Measurements from ENCODE around the gene ATP6V0C.

ATP6V0C gene

DNA sequence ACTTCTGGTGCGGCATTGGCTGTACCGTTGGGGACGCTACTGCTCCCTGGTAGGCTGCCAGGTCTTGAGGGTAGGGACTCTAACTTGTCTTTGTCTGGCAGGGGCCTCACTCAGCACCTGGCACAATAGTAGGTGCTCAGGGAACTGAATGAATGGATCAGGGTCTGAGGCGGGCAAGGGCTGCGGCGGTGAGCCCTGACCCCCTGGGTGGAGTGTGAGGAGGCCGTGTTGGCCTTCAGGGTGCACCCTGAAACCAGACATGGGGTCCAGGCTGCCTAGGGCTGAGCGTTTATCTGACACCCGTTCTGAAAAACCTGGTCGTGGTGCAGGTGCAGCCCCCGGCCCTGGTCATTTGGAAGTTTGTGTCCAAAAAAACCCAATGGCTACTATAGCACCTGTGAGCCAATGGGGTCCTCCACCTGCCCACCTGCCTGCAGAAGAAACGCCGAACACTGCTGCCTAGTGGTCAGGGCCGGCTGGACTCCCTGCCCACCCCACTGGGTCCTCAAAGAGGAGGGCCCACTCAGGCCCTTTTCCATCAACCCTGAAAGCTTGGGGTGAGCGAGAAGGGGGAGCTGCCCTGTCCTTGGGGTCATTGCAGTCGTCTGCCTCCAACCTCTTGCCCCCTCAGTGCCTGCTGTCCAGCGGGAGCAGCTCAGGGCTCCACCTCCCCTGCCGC is 4.9 kb upstream of the ATP6V0C start:
- DNase-seq (ENCODE audit: low read depth in 2 of 2), result no peak

DNA sequence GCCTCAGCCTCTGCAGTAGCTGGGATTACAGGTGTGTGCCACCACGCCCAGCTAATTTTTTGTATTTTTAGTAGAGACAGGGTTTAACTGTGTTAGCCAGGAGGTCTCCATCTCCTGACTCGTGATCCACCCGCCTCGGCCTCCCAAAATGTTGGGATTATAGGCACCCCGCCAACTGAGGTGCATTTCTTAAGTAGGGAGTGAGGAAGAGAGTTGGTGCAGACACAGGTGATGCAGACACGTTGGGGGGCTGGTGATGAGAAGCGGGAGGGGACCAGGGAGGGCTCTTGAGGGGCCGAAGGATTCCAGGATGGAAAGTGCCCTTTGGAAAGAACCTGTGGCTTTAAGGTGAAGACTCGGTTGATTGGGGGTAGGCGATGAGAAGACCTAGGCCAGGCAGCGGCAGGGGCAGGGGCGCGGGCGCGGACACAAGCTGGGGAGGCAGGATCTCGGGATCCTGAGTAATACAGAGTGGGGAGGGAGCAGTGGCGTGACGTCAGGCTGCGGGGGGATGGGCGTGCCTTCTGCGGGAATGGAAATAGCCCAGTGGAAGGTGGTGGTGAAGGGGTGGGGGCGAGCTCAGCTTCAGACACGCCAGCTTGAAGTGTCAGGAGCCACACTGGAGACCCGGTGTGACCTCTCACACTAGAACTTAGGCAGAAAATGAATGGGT is 2.5 kb upstream of the ATP6V0C start:
- DNase-seq (ENCODE audit: low read depth in 2 of 2), result no peak

DNA sequence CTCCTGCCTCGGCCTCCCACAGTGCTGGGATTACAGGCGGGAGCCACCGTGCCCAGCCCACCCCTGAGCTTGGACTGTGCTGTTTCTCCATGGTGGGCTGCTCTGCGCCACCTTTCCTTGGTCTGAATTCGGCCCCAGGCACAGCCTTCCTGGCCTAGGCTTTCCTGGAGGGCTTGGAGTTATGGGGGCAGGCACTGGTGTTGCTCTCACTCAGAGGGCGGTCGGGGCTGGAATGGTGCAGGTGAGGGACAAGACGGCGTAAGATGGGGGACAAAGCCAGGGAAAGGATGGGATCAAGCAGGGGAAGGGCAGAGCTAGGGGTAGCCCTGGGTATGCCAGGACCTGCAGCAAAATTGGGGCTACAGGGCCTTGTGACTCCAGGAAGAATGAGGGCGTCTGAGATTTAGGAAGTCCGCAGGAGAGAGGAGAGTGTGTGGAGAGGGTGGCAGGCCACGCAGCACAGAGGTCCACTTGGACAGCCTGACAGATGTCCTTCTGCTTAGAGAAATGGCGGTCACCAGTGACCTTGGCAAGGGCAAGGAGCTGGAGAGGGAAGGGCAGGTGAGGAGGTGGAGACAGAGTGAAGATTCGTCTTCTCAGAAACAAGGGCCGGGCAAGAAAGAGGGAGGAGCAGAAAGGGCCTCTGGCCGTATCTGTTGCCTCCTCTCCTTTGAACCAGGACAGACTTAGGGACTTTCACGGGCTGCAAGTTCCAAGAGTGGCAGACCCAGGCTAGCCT is 1.6 kb upstream of the ATP6V0C start:
- no peak for DNase-seq (ENCODE audit: low read depth in 2 of 2)

DNA sequence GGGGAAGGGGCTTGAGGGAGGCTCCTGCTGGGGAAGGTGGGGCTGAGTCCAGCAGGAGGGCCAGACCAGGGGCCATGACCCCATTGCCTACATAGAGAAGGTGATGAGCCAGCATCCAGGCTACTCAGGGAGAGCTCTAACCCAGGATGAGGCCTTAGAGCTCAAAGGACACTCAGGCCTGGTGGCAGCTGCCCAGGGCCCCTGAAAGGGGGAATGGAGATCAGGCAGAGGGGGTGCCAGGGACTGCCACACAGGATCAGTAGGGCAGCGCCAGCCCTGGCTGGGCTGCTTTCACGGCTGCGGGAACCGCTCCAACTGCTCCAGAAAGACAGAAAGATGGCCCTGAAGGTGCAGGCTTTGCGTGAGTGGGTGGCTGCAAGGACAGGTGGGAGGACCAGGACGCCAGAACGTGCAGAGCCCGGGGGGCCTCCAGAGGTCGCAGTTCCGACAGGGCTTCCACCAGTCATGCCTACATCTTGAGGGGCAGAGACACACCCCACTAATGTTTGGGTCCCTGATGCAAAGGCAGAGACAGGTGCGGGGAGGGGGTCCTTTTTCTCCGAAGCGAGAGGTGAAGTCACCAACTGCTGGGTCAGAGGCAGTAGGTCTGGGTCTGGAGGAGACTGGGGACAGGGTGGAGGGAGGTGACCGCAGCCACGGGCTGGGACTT is 882 bp upstream of the ATP6V0C start:
- no peak for DNase-seq (ENCODE audit: low read depth in 2 of 2)

DNA sequence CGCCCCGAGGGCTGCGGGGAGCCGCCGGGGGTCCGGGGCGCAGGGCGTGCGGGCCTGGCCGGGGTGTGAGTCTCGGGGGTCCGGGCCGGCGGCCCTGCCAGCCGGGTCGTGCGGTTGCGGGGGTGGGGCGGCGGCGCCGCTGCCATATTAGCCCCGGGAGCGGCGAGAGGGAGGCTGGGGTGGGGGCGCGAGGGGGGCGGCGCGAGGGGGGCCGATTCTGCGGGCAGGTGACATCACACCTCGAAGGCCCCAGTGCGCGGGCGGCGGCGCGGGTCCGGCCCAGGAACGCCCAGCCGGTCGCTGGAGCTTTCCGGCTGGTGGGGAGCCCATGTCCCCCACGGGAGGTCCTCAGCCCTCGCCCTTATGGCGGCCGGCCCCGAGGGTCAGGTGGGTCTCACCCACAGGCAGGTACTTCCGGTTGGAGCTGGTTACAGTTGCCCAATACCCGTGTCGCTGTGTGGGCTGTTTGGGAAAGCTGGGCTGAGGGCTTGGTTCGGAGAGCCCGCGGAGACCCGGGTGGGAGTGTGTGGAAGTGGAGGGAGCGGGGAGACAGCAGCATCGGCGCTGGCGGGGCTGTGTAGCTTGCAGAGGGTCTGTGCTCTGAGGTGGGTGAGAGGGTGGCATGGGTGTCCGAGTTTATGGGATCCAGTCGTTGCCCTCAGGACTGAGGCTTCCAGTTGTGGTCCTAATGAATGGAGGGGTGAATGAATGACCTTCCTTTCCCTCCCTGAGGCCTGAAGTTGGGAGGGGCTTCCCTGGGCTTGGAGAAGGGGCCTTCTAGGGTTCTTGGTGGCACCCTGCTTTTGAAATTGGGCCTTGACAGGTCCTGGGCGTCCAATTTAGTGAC is 804 bp downstream of the ATP6V0C start:
- peak in 1 of 2 donors; percentile 49 for DNase-seq (ENCODE audit: low read depth in 2 of 2)

DNA sequence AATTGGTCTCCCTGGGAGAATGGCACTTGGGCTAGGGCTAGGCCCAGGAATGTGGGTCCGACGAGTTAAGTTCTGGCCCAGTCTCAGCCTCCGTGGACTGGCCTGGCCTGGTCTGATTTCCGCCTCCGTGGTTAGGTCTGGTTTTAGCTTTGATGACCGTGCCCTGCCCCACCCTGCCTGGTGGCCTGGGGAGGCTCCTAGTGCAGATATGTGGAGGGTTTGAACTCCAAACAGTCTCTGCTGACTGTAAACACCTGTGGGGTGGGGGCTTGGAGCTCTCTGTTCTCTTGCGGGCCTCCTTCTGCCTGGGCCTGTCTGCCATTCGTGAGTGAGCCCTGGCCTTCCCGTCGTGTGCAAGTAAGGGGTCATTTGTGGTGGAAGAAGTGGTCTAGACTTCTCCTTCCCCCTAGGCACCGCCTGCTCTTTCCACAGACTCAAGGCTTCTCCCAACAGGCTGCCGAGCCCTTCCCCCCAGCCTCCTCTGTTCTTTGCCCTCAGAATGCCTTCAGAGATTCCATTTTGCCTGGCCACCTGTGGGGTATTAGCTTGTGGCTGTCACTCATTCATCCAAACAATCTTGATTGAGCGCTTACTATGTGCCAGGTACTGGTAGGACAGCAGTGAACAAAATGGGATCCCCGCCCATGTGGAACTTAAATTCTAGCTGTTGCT is 1.6 kb downstream of the ATP6V0C start:
- no peak for DNase-seq (ENCODE audit: low read depth in 2 of 2)

DNA sequence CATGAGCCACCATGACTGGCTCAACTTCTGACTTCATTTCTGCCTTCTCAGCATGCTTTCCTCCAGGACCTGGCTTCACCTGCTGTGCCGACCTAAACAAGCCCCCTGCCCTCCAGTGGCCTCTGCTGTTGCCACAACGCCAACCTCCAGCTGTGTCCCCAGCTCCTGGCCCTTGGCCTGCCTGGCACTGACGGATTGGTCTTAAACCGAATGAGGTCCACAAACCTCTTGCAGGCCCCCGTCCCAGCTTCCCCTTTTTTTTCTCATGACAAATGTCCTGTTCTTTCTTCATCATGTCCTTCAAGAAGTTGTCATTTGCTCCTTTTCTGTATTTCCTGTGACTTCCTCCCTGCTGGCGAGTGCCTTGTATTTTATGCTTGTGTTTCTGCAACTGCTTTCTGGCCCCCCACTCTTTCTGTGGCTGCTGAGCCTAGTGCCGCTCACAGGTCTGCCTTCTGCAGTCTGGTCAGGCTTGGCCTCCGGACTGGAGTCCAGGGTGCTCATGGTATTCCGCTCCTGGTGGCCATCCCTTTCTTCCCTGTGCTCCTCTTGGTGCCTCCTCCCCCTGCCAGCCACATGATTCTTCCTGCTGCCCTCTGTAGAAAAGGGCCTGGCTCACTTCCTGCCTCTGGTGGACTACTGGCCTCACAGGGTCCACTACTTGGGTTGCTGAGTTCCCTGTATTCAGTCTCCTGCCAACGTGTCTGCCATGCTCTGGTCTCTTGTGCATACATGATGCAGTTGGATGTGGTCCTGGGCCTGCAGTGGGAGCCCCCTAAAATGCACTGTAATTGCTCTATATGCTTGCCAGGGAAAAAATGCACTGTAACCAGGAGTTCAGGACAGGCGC is 2.9 kb downstream of the ATP6V0C start:
- no peak for DNase-seq (ENCODE audit: low read depth in 2 of 2)

DNA sequence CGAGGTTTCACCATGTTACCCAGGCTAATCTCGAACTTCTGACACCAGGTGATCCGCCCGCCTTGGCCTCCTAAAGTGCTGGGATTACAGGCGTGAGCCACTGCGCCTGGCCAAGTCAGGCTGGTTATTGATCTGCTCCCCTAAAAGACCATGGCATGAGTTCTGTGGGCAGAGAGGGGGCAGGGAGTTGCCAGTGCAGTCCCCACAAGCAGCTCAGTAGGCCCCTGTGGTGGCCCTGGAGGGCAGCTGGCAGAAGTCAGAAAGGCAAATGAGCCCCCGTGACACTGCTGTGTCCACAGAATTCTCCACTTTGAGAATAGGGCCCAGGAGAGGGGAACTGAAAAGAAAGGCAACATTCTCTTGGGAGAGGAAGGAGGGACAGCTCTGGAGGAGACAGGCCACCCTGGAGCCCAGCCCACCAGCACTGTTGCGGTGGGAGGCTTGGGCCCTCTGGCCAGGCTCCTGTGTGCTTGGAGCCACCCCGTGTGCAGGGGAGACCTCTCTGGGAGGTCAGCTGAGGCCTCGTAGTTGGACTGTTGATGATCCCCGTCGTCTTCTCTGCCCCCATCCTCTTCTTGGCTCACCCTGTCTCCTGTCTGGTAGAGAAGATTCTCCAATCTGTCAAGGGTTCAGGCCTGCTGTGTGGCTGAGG is 4.3 kb downstream of the ATP6V0C start:
- DNase-seq (ENCODE audit: low read depth in 2 of 2), result no peak

DNA sequence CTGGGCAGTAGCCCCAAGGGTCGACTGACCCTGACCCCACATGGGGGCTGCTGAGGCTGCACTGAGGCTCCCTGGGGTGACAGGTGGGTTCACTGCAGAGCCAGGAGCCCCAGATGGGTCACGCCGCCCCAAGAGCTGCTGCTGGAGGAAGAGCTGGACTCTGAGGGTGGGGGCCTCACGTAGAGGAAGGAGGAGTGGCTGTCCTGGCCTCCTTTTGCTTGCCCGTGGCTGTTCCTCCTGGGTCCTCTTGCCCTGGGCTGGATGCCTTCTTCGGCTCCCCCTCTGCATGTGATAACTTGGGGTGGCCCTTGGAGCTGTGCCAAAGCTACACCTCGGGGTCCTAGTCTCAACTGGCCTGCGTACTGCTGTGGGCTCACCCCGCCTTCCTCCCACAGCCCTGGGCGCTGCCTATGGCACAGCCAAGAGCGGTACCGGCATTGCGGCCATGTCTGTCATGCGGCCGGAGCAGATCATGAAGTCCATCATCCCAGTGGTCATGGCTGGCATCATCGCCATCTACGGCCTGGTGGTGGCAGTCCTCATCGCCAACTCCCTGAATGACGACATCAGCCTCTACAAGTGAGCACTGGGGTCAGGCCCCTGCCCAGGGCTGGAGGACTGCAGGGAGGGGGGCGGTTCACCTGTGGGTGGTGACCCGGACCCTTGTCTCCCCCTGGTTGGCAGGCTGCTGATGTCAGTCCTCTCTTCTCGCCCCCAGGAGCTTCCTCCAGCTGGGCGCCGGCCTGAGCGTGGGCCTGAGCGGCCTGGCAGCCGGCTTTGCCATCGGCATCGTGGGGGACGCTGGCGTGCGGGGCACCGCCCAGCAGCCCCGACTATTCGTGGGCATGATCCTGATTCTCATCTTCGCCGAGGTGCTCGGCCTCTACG is 5.3 kb downstream of the ATP6V0C start:
- no peak for DNase-seq (ENCODE audit: low read depth in 2 of 2)

DNA sequence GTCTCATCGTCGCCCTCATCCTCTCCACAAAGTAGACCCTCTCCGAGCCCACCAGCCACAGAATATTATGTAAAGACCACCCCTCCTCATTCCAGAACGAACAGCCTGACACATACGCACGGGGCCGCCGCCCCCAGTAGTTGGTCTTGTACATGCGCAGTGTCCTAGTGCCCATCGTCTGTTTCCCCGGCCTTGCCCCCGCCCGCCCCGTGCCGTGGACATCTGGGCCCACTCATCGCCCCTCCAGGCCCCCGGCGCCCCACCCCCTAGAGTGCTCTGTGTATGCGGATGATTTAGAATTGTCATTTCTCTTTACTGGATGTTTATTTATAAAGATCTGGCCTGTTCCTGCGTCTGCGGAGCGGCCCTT is 5.9 kb downstream of the ATP6V0C start:
- no peak for DNase-seq (ENCODE audit: low read depth in 2 of 2)

DNA sequence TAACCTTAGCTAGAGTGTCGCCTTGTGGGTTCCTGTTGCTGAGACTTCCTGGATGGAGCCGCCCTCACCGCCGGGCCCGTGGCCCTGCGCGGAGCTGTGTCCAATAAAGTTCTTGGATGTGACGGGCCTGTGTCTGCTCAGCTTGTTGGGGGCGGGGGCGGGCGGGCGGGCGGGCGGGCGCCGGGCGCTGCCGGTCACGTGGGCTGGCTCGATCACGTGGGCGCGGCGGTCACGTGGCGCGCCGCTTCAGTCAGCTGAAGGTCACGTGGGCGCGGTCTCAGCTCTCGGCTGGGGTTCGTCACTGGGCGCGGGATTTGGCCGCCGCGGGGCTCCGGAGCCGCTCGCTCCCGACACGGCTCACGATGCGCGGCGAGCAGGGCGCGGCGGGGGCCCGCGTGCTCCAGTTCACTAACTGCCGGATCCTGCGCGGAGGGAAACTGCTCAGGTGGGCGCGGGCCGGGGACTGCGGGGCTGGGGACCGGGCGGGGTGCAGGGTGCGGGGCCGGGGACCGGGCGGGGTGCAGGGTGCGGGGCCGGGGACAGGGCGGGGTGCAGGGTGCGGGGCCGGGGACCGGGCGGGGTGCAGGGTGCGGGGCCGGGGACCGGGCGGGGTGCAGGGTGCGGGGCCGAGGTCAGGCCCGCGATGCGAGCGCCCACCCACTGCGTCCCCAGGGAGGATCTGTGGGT is 6.5 kb downstream of the ATP6V0C start, which contains the start of gene AMDHD2:
TSS of gene AMDHD2 (plus strand) at position 275 of the 687 bp plus-strand sequence. CDS start at position 363, 88 bp downstream.
- peak; percentile 73 to 87 for DNase-seq (ENCODE audit: low read depth in 2 of 2)

DNA sequence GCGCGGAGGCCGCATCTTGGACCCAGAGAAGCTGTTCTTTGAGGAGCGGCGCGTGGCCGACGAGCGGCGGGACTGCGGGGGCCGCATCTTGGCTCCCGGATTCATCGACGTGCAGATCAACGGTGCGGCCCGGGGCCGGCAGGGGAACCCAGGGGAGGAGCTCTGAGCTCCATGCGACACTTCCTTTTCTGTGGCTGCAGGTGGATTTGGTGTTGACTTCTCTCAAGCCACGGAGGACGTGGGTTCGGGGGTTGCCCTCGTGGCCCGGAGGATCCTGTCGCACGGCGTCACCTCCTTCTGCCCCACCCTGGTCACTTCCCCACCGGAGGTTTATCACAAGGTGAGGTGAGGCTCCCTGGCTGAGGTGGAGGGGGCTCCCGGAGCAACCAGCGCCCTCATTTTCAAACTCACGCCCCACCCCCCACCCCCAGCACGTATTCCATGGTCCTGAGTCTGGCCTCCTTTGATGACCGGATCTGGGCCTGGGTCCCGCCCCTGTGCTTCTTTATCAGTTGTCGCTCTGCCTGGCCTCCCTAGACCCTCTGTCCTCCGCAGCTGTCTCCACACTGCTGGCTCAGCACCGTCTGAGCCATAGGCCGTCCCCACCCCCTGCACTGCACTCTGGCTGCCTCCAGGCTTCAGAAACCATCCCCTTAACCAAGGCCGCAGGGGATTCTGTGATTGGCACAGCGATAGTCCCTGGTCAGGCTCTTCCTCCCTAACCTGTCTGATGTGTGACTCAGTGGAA is 7.2 kb downstream of the ATP6V0C start:
- peak in 1 of 2 donors; percentile 25 for DNase-seq (ENCODE audit: low read depth in 2 of 2)

DNA sequence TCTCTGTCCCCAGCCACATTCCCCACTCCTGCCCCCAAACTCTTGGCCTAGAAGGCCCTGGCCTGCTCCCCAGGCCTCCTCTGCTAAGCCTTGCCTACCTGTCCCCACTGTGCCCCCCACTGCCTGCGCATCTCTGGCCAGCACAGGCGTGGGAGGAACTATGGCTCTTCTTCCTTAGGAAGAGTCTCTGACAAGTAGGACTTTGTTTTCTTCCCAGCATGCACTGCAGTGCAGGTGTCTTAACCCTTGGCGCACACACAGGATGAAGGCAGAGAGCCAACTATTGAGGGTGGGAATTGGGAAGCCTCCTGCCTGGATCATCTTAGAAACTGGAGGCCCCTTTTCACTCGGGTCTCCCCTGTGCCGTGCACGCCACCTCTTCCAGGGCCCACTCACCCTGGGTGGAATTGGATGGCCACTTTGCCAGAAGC is 10.1 kb downstream of the ATP6V0C start:
- no peak for DNase-seq (ENCODE audit: low read depth in 2 of 2)

DNA sequence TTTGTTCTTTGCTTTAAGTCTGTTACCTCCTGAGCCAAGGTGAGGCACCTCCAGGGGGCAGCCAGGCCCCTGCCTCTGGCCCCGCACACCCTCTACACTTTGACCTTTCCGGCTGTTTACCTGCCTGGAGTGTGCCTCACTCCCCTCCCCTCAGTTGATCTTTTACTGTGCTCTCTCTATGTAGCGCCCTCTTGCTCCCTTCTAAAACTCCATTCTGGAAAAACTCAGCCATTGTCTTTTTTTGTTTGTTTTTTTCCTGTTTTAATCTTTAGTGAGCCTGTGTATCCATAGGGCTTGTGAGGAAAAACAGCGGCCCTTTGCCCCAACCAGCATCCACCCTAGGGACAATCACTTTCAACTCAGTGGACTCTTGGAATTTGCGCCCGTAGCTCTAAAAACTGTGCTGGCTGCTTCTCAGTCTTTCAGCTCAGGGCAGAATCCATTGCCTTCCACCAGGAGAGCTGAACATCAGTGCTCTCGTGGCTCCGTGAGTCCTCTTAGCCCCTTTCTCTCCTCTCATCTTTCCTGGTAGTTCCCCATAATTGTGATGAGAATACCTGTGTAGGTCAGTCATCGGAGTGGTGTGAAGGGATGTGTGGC is 10.7 kb downstream of the ATP6V0C start:
- no peak for DNase-seq (ENCODE audit: low read depth in 2 of 2)

DNA sequence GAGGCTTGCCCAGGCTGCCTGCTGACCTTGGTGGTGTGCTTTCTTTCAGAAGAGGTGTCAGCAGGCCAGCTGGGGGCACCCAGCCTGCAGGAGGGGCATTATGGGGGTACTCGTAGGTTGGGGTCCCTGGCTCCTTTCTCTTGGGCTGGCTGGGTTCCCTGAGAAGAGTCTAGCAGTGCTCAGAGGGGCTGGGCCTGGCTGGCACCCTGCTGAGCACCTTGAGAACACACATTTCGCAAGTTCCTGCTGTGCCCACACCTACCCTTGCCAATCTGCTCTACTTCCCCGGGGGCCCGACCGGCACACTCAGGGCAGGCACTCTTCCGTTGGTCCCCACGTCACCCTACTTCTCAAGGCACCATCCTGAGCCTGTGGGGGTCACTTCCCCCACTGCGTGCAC is 12.4 kb downstream of the ATP6V0C start:
- no peak for DNase-seq (ENCODE audit: low read depth in 2 of 2)

DNA sequence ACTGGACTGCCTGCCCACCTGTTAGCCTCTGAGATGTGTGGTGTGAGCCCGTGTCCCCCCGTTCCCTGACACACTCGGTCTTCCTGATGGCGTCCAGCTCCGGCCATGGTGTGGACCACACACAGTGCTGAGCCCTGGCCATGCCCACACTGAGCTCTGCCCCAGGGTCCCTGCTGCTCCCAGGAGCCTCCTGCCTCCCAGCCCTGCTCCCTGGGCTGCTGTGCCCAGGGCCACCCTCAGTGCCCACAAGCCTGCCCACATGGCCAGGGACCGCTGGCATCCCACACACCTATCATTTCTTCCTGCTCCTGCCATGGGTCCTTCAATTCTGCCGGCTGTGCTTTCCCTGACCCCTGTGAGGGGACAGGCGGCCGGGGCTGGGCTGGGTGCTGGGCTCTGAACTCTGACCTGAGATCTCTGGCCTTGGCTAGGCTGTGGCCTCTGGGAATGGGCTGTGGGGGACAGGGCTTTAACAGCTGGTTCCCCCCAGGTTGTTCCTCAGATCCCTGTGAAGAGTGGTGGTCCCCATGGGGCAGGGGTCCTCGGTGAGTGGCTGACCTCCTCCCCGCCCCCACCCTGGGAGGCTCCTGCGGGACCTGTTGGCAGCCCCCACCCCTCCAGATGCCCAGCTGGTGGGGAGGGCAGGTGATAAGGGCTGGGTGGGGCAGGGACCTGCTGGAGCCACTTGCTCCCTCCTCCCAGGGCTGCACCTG is 13.5 kb downstream of the ATP6V0C start:
- DNase-seq (ENCODE audit: low read depth in 2 of 2), result no peak

All from stimulated activated CD8-positive, alpha-beta memory T cell treated with anti-CD3 and anti-CD28 coated beads, Interleukin-7, amount 100 ng/mL, for 4 hours (primary cell).